ENCODE measurements around the gene MIPOL1.

MIPOL1 gene

GRCh38 chr14:37594971-37595808 is 397.5 kb downstream of the MIPOL1 start, which contains the start of the genes FOXA1 and TTC6:
FOXA1 (minus strand) TSS chr14:37595249; CDS start chr14:37594972, 277 bp downstream.
TTC6 (plus strand) TSS chr14:37595629; CDS start chr14:37622065, 26,436 bp downstream.
- no peak for DNase-seq (ENCODE audit: low read depth in 1 of 2, low spot score in 1 of 2)

GRCh38 chr14:37595809-37596621 is 398.3 kb downstream of the MIPOL1 start:
- DNase-seq (ENCODE audit: low read depth in 1 of 2, low spot score in 1 of 2), result peak in 1 of 2 donors; percentile 75

GRCh38 chr14:37596790-37597472 is 399.2 kb downstream of the MIPOL1 start:
- DNase-seq (ENCODE audit: low read depth in 1 of 2, low spot score in 1 of 2), result no peak

- no peak for DNase-seq (ENCODE audit: low read depth in 1 of 2, low spot score in 1 of 2)
These were observed 399.8 kb downstream of the MIPOL1 start for GRCh38 chr14:37597538-37597913.

- no peak for DNase-seq (ENCODE audit: low read depth in 1 of 2, low spot score in 1 of 2)
These were observed 400.4 kb downstream of the MIPOL1 start for GRCh38 chr14:37597914-37598746.

GRCh38 chr14:37598747-37599506 is 401.2 kb downstream of the MIPOL1 start:
- DNase-seq (ENCODE audit: low read depth in 1 of 2, low spot score in 1 of 2), result no peak

- DNase-seq (ENCODE audit: low read depth in 1 of 2, low spot score in 1 of 2), result no peak
These were observed 402.0 kb downstream of the MIPOL1 start for GRCh38 chr14:37599507-37600368.

GRCh38 chr14:37600880-37601741 is 403.4 kb downstream of the MIPOL1 start:
- no peak for DNase-seq (ENCODE audit: low read depth in 1 of 2, low spot score in 1 of 2)

- no peak for DNase-seq (ENCODE audit: low read depth in 1 of 2, low spot score in 1 of 2)
These were observed 404.1 kb downstream of the MIPOL1 start for GRCh38 chr14:37601865-37602264.

All from activated CD4-positive, alpha-beta T cell treated with anti-CD3 and anti-CD28 coated beads, Interleukin-2, amount 50 U/mL, for 24 hours (primary cell).